ELR (cell line): ENCODE data around the gene TBX10.
A peak's percentile ranks its signal among the peaks of the same experiment; 100 is the strongest.
"Not testable (repeated sequence)": the region's sequence is repeated elsewhere in the genome, so short reads cannot be mapped to it uniquely, and the experiment has no call there.

Experiments used
- DNase-seq: peaks from one replicate; pipeline ENCODE4 v3.0.0-alpha.2; 2015; ENCODE audit warnings: low read depth

The TBX10 gene

DNA sequence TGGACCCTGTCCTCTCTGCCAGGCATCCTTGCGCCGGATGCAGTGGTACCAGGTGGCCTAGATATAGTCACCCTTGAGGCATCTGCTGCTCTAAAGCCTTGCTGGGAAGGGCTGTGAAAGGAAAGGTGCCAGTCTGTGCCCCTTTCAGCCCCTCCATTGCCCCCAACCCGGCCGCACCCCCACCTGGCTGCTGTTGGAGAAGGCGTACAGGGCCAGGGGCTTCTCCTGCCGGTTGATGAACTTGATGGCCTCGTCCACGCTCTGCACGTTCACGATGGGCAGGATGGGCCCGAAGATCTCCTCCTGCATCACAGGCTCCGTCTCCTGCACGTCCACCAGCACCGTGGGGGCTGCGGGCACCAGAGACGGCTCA, 24.6 kb upstream of the TBX10 start:
- DNase-seq, result no peak

GRCh38 chr11:67663532-67664212, 24.1 kb upstream of the TBX10 start:
- DNase-seq, result no peak

DNA sequence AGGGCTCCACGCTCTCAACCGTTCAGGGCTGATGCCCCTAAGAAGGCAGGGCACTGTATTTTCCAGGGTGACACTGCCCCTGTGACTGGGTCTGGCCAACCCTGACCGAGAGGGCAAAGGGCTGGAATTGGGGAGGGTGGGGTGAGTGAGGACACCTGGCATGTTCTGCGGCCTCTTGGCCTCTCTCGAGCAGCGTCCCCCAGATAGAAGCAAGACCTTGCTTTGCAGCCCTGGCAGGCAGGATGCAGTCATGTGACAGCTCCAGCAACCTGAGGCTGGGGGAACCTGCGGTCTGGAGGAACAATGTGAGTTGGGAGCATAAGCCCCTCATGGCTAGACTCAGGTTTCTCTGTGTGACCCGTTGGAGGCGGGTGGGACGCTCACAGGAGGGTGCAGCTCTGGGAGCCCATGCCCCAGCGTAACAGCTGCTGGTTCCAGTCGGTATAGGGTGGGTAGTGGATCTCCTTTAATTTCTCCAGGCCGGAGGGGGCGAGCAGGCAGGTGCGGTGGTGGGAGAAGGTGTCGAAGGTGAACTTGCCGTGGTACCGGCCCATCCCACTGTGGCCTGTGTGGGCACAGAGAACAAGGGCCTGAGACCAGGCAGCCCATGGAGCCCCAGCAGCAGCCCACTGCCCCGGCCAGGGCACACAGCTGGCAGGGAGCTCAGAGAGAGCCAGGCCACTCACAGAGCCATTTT, 23.4 kb upstream of the TBX10 start:
- no peak for DNase-seq

GRCh38 chr11:67662142-67662834, 22.7 kb upstream of the TBX10 start:
- DNase-seq, result no peak

GRCh38 chr11:67660752-67661151, 21.2 kb upstream of the TBX10 start:
- DNase-seq, result not testable (repeated sequence)

DNA sequence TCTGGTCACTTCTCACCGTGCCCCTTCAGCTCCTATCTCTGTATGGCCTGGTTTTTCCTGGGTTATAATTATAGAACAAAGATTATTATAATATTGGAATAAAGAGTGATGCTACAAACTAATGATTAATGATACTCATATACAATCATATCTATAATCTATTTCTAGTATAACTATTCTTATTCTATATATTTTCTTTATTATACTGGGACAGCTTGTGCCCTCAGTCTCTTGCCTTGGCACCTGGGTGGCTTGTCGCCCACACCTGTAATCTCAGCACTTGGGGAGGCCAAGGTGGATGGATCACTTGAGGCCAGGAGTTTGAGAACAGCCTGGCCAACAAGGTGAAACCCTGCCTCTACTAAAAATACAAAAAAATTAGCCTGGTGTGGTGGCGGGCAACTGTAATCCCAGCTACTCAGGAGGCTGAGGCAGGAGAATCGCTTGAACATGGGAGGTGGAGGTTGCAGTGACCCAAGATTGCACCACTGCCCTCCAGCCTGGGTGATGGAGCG, 20.1 kb upstream of the TBX10 start:
- DNase-seq, result not testable (repeated sequence)

DNA sequence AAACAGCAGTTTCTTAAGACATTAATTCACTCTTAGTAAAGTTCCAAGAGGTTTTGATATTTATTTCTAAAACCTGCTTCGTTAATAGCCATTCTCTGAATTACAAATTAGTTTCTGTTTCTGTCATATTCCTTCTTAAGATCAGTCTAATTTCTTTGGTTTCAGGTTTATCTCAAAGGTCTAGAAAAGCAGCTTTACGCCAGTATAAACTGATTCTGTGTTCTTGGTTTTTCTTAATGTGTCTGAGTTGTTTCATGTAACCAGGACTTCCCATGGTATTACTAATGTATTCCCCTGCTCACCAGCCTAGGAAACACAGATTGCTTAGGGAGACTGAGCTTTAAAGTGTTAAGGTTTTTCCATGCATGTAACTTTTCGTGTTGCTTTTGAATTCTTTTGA, 17.7 kb upstream of the TBX10 start:
- no peak for DNase-seq

GRCh38 chr11:67656278-67656922, 16.8 kb upstream of the TBX10 start:
- DNase-seq, result no peak

GRCh38 chr11:67654225-67654624, 14.7 kb upstream of the TBX10 start:
- DNase-seq, result no peak

GRCh38 chr11:67652965-67653845, 13.6 kb upstream of the TBX10 start:
- no peak for DNase-seq

- DNase-seq, result no peak
These were observed 12.6 kb upstream of the TBX10 start for GRCh38 chr11:67651976-67652781.

- no peak for DNase-seq
These were observed 10.3 kb upstream of the TBX10 start for GRCh38 chr11:67649634-67650510.

DNA sequence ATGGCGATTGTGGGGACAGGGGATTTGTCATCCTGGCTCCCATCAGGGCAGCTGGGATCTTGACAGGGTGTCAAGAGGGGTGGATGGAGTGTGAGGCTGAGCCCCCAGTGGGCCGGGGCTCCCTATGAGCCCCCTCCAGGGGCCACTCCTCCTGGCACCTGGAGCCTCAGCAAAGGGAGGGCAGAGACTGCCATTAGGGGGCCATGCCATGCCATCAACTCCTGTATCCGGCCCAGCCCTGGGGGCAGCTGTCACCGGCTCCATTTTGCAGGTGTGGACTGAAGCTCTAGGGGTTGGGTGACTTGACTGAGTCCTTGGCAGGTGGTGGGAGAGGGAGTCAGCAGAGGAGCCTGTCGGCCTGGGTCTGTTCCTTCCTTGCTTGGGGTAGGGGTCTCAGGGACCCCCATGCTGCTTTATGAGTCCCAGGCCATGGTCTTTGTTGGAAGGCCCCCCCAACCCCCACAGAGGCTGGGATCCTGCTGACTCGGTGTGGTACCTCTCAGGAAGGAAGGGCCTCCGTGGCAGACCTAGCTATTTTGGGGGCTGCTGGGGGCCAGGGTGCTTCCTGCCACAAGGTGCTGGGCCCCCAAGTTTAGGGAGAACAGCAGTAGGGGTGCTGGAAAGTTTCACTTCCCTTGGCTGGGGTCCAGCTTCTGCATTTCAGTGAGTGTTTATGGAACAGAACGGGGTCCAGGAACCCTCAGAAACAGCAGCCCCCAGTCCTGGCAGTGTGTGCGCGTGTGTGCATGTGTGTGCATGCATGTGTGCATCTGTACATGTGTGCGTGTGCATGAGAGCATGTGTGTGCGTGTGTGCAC, 9.4 kb upstream of the TBX10 start:
- no peak for DNase-seq

DNA sequence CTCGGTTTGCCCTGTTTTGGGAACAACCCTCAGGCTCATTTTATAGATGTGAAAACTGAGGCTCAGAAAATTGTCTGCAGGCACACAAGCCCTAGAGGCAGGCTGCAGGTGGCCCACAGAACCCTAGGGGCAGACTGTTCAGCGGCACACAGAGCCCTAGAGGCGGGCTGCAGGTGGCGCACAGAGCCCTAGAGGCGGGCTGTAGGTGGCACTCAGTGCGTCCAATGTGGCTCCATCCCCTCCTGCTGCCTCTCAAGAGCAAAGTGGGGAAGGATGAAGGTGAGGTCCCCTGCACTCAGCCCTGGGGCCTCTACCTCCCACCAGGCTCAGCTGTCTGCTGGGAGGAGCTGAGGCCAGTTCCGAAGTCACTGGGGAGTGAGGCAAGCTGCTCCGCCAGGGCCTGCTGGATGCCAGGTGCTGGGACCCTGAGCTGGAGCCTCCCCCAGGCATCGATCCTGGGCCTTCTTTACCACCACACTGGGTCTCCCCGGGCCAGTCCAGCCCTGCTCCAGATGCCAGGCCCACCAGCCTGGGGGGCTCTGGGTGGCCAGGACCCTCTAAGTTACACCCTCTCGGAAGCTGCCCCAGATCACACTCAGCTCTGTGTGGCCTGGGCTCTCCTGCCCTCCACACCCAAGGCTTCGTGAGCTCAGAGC, 8.7 kb upstream of the TBX10 start:
- DNase-seq, result peak; percentile 32

GRCh38 chr11:67647471-67647870, 7.9 kb upstream of the TBX10 start:
- DNase-seq, result no peak

GRCh38 chr11:67646535-67647336, 7.2 kb upstream of the TBX10 start:
- DNase-seq, result no peak
